HepG2 (cell line): Measurements from ENCODE around the gene TOM1L2. TPM values are rescaled to one million over a fixed set of nuclear protein-coding genes. Genes with fewer than 3 reads are reported as not detected.

ENCODE experiments used
- ATF1 ChIP-seq: IDR thresholded peaks from 2 replicates; pipeline ENCODE4 v1.6.1; 2016; ENCODE audit warnings: mild to moderate bottlenecking, control low read depth
- EED ChIP-seq: sonication (generic); formaldehyde crosslinking; IDR thresholded peaks from 2 replicates; pipeline ENCODE4 v1.5.0; 2020; ENCODE audit warnings: mild to moderate bottlenecking, missing genetic modification reagents
- GATAD1 ChIP-seq: IDR thresholded peaks from 2 replicates; pipeline ENCODE4 v1.6.1; 2016; ENCODE audit warnings: missing genetic modification reagents, missing compliant biosample characterization
- HNRNPH1 ChIP-seq: fragments of 200-400 bp; formaldehyde crosslinking; optimal IDR thresholded peaks from 2 replicates; pipeline ENCODE3; 2017; ENCODE audit warnings: mild to moderate bottlenecking, low read depth, low read length
- KLF11 ChIP-seq: IDR thresholded peaks from 2 replicates; pipeline ENCODE4 v1.6.1; 2016; ENCODE audit warnings: missing compliant biosample characterization
- MED8 ChIP-seq: sonication (generic); formaldehyde crosslinking; IDR thresholded peaks from 2 replicates; pipeline ENCODE4 v1.8.1; 2023; ENCODE audit warnings: mild to moderate bottlenecking, missing genetic modification reagents; ENCODE audit not compliant: insufficient replicate concordance
- MXI1 ChIP-seq: IDR thresholded peaks from 3 replicates; pipeline ENCODE4 v1.6.1; 2012; ENCODE audit warnings: low read depth, low read length, inconsistent platforms, borderline replicate concordance
- NAIF1 ChIP-seq: sonication (generic); formaldehyde crosslinking; IDR thresholded peaks from 2 replicates; pipeline ENCODE4 v1.5.0; 2020; ENCODE audit warnings: mild to moderate bottlenecking, missing genetic modification reagents, borderline replicate concordance
- PHB2 ChIP-seq: fragments of 450-650 bp; IDR thresholded peaks from 2 replicates; pipeline ENCODE4 v1.6.1; 2018; ENCODE audit not compliant: partially characterized antibody
- PITX1 ChIP-seq: sonication (generic); formaldehyde crosslinking; IDR thresholded peaks from 2 replicates; pipeline ENCODE4 v1.5.1; 2020; ENCODE audit warnings: mild to moderate bottlenecking, missing genetic modification reagents
- RORA ChIP-seq: sonication (generic); formaldehyde crosslinking; IDR thresholded peaks from 2 replicates; pipeline ENCODE4 v1.5.0; 2020; ENCODE audit warnings: mild to moderate bottlenecking, missing genetic modification reagents, moderate library complexity
- SIX1 ChIP-seq: sonication (generic); formaldehyde crosslinking; IDR thresholded peaks from 2 replicates; pipeline ENCODE4 v1.4.0; 2020; ENCODE audit warnings: missing genetic modification reagents, borderline replicate concordance
- YEATS4 ChIP-seq: sonication (generic); formaldehyde crosslinking; IDR thresholded peaks from 2 replicates; pipeline ENCODE4 v1.4.0; 2020; ENCODE audit warnings: missing genetic modification reagents, borderline replicate concordance
- ZBTB7B ChIP-seq: sonication (generic); formaldehyde crosslinking; IDR thresholded peaks from 2 replicates; pipeline ENCODE4 v1.4.0; 2020; ENCODE audit warnings: missing genetic modification reagents
- ZFP37 ChIP-seq: sonication (generic); formaldehyde crosslinking; IDR thresholded peaks from 2 replicates; pipeline ENCODE4 v1.4.0; 2020; ENCODE audit warnings: missing genetic modification reagents, borderline replicate concordance
- polyA plus RNA-seq, 8 experiments: library from polyadenylated mRNA; depleted of rRNA in 3 of 8; stranded (reverse) in 7 of 8; unstranded in 1 of 8; fragments of >200 nt; fragmentation: Illumina TruSeq in 4 of 8; extraction: Trizol in 4 of 8; gene quantifications; 2 replicates each; pipeline versions ENCODE4 v1.2.1 to v1.2.3, GENCODE V29; 2011 to 2016; ENCODE audit warnings: low read depth in 4 of 8, missing spikeins in 1 of 8, mixed read lengths in 1 of 8; ENCODE audit not compliant: insufficient read depth in 1 of 8
- total RNA-seq, 5 experiments: library from RNA; depleted of rRNA; stranded (reverse); fragments of >200 nt; fragmentation: Illumina TruSeq; extraction: Trizol; gene quantifications; 2 replicates each; pipeline ENCODE4 v1.2.3, GENCODE V29; 2016; ENCODE audit warnings: low read depth in 1 of 5
- TF ChIP-seq, protein P1 (sequence below): sonication (generic); formaldehyde crosslinking; IDR thresholded peaks from 2 replicates; pipeline ENCODE4 v1.4.0; 2020; ENCODE audit warnings: missing genetic modification reagents, mild to moderate bottlenecking, borderline replicate concordance
- TF ChIP-seq, protein P2 (sequence below): IDR thresholded peaks from 2 replicates; pipeline ENCODE4 v1.6.1; 2018; ENCODE audit warnings: missing genetic modification reagents, mild to moderate bottlenecking, missing compliant biosample characterization
- TF ChIP-seq, protein P3 (sequence below): IDR thresholded peaks from 2 replicates; pipeline ENCODE4 v1.6.1; 2016; ENCODE audit warnings: mild to moderate bottlenecking
- TF ChIP-seq, protein P4 (sequence below): sonication (generic); formaldehyde crosslinking; IDR thresholded peaks from 2 replicates; pipeline ENCODE4 v1.4.0; 2020; ENCODE audit warnings: mild to moderate bottlenecking, missing genetic modification reagents
- TF ChIP-seq, protein P5 (sequence below): sonication (generic); formaldehyde crosslinking; IDR thresholded peaks from 2 replicates; pipeline ENCODE4 v1.4.0; 2020; ENCODE audit warnings: low read depth, mild to moderate bottlenecking, missing genetic modification reagents

TOM1L2 gene
- total and polyA plus RNA-seq, 2 of the 13 experiments (the other 11 are each of a cell fraction or from before 2014, with no cell fraction given) = 4.7 to 7.4 TPM

DNA sequence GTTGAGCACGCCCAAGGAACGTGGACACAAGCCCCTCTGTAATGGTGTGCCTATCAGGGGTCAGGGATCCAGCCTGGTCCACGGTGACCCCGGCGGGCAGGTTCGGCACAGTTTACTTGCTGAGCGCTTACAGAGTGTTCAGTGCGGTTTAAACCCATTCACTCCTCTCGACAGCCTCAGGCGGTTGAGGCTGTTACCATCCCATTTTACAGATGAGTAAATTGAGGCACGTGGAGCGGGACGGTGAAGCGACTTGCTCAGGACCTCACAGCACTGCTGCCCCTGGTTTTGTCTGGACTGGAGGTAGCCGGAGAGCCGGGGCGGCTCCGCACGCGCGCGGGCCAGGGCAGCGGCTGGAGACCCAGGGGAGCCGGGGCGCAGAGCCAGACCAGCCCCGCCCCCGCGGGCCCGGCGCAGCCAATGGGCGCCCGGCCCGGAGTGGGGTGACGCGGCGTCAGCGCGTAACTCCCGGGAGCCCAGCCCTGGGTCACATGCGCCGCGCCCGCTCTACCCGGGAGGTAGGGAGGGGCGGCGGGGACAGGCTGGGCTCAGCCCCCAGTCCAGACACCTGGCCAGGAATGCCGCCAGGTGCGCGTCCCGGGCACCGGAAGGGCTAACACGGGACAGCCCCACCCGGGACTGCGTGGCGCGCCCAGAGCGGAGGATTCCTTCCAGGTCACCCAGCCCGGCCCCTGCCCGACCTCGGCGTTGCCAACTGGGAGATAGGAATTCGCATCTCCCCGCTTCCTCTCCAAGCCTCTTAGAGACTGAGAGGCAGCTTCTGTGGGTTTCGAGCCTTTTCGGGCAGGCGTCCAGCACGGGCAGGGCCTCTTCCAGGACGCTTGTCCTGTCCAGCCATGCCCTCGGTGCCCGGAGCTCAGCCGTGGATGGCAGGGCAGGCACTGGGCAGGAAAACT is 132.2 kb downstream of the TOM1L2 start (continued):
- TF ChIP-seq, protein P1, sequence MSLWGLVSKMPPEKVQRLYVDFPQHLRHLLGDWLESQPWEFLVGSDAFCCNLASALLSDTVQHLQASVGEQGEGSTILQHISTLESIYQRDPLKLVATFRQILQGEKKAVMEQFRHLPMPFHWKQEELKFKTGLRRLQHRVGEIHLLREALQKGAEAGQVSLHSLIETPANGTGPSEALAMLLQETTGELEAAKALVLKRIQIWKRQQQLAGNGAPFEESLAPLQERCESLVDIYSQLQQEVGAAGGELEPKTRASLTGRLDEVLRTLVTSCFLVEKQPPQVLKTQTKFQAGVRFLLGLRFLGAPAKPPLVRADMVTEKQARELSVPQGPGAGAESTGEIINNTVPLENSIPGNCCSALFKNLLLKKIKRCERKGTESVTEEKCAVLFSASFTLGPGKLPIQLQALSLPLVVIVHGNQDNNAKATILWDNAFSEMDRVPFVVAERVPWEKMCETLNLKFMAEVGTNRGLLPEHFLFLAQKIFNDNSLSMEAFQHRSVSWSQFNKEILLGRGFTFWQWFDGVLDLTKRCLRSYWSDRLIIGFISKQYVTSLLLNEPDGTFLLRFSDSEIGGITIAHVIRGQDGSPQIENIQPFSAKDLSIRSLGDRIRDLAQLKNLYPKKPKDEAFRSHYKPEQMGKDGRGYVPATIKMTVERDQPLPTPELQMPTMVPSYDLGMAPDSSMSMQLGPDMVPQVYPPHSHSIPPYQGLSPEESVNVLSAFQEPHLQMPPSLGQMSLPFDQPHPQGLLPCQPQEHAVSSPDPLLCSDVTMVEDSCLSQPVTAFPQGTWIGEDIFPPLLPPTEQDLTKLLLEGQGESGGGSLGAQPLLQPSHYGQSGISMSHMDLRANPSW (CRISPR knock-in tag) = no peak
- TF ChIP-seq GATAD1 (CRISPR knock-in tag) (peak; percentile 45), PHB2 (no peak), ATF1 (no peak), NAIF1 (CRISPR knock-in tag) (no peak), ZBTB7B (peak; percentile 76), MXI1 (peak; percentile 86; the same call in 1 of the 3 replicates), SIX1 (CRISPR knock-in tag) (no peak), EED (CRISPR knock-in tag) (no peak), MED8 (CRISPR knock-in tag) (peak; percentile 77), ZFP37 (CRISPR knock-in tag) (no peak), RORA (CRISPR knock-in tag) (no peak), KLF11 (CRISPR knock-in tag) (no peak), PITX1 (no peak; the same call in 1 of the 2 replicates), YEATS4 (CRISPR knock-in tag) (peak; percentile 76; the same call in 1 of the 2 replicates), HNRNPH1 (no peak)
- TF ChIP-seq, protein P2, sequence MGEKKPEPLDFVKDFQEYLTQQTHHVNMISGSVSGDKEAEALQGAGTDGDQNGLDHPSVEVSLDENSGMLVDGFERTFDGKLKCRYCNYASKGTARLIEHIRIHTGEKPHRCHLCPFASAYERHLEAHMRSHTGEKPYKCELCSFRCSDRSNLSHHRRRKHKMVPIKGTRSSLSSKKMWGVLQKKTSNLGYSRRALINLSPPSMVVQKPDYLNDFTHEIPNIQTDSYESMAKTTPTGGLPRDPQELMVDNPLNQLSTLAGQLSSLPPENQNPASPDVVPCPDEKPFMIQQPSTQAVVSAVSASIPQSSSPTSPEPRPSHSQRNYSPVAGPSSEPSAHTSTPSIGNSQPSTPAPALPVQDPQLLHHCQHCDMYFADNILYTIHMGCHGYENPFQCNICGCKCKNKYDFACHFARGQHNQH (CRISPR knock-in tag) = peak; percentile 76; the same call in 1 of the 2 replicates
- TF ChIP-seq, protein P3, sequence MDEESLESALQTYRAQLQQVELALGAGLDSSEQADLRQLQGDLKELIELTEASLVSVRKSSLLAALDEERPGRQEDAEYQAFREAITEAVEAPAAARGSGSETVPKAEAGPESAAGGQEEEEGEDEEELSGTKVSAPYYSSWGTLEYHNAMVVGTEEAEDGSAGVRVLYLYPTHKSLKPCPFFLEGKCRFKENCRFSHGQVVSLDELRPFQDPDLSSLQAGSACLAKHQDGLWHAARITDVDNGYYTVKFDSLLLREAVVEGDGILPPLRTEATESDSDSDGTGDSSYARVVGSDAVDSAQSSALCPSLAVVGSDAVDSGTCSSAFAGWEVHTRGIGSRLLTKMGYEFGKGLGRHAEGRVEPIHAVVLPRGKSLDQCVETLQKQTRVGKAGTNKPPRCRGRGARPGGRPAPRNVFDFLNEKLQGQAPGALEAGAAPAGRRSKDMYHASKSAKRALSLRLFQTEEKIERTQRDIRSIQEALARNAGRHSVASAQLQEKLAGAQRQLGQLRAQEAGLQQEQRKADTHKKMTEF (CRISPR knock-in tag) = peak; percentile 85; the same call in 1 of the 2 replicates
- TF ChIP-seq, protein P4, sequence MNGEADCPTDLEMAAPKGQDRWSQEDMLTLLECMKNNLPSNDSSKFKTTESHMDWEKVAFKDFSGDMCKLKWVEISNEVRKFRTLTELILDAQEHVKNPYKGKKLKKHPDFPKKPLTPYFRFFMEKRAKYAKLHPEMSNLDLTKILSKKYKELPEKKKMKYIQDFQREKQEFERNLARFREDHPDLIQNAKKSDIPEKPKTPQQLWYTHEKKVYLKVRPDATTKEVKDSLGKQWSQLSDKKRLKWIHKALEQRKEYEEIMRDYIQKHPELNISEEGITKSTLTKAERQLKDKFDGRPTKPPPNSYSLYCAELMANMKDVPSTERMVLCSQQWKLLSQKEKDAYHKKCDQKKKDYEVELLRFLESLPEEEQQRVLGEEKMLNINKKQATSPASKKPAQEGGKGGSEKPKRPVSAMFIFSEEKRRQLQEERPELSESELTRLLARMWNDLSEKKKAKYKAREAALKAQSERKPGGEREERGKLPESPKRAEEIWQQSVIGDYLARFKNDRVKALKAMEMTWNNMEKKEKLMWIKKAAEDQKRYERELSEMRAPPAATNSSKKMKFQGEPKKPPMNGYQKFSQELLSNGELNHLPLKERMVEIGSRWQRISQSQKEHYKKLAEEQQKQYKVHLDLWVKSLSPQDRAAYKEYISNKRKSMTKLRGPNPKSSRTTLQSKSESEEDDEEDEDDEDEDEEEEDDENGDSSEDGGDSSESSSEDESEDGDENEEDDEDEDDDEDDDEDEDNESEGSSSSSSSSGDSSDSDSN (CRISPR knock-in tag) = no peak; the same call in 1 of the 2 replicates
- TF ChIP-seq, protein P5, sequence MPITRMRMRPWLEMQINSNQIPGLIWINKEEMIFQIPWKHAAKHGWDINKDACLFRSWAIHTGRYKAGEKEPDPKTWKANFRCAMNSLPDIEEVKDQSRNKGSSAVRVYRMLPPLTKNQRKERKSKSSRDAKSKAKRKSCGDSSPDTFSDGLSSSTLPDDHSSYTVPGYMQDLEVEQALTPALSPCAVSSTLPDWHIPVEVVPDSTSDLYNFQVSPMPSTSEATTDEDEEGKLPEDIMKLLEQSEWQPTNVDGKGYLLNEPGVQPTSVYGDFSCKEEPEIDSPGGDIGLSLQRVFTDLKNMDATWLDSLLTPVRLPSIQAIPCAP = no peak
